HEK293 (cell line): ENCODE measurements around the gene ATRAID.

ENCODE experiments used
- KLF7 ChIP-seq: fragments of 450-650 bp; formaldehyde crosslinking; IDR thresholded peaks from 2 replicates; pipeline ENCODE4 v1.5.1; 2016; ENCODE audit warnings: missing biosample characterization, missing genetic modification characterization, borderline replicate concordance
- OSR2 ChIP-seq: fragments of 450-650 bp; formaldehyde crosslinking; IDR thresholded peaks from 2 replicates; pipeline ENCODE4 v1.5.1; 2016; ENCODE audit warnings: missing biosample characterization, missing genetic modification characterization
- ZNF174 ChIP-seq: fragments of 450-650 bp; formaldehyde crosslinking; IDR thresholded peaks from 2 replicates; pipeline ENCODE4 v1.5.0; 2017; ENCODE audit warnings: missing biosample characterization, mild to moderate bottlenecking, missing genetic modification characterization
- ZNF211 ChIP-seq: fragments of 450-650 bp; formaldehyde crosslinking; IDR thresholded peaks from 2 replicates; pipeline ENCODE4 v1.5.1; 2016; ENCODE audit warnings: low read depth, missing biosample characterization, missing genetic modification characterization
- ZNF266 ChIP-seq: fragments of 450-650 bp; formaldehyde crosslinking; IDR thresholded peaks from 2 replicates; pipeline ENCODE4 v1.5.1; 2016; ENCODE audit warnings: missing biosample characterization, missing genetic modification characterization, low read depth
- ZNF324 ChIP-seq: fragments of 450-650 bp; formaldehyde crosslinking; IDR thresholded peaks from 2 replicates; pipeline ENCODE4 v1.5.1; 2016; ENCODE audit warnings: missing biosample characterization, missing genetic modification characterization
- ZNF433 ChIP-seq: fragments of 450-650 bp; formaldehyde crosslinking; IDR thresholded peaks from 2 replicates; pipeline ENCODE4 v1.5.1; 2016; ENCODE audit warnings: missing biosample characterization, missing genetic modification characterization, low read depth
- ZNF521 ChIP-seq: fragments of 450-650 bp; formaldehyde crosslinking; IDR thresholded peaks from 2 replicates; pipeline ENCODE4 v1.5.1; 2017; ENCODE audit warnings: missing biosample characterization, mild to moderate bottlenecking, missing genetic modification characterization
- ZNF561 ChIP-seq: fragments of 450-650 bp; IDR thresholded peaks from 2 replicates; pipeline ENCODE4 v1.5.1; 2018; ENCODE audit warnings: missing biosample characterization, missing genetic modification characterization, borderline replicate concordance
- ZNF571 ChIP-seq: fragments of 450-650 bp; formaldehyde crosslinking; IDR thresholded peaks from 2 replicates; pipeline ENCODE4 v1.5.0; 2017; ENCODE audit warnings: missing biosample characterization, missing genetic modification characterization
- ZNF629 ChIP-seq: fragments of 450-650 bp; formaldehyde crosslinking; IDR thresholded peaks from 2 replicates; pipeline ENCODE4 v1.5.1; 2017; ENCODE audit warnings: missing biosample characterization, missing genetic modification characterization
- ZNF654 ChIP-seq: fragments of 450-650 bp; formaldehyde crosslinking; IDR thresholded peaks from 2 replicates; pipeline ENCODE4 v1.5.1; 2016; ENCODE audit warnings: low read depth, missing biosample characterization, missing genetic modification characterization
- ZNF785 ChIP-seq: fragments of 450-650 bp; formaldehyde crosslinking; IDR thresholded peaks from 2 replicates; pipeline ENCODE4 v1.5.1; 2016; ENCODE audit warnings: missing biosample characterization, missing genetic modification characterization
- ZNF791 ChIP-seq: fragments of 450-650 bp; formaldehyde crosslinking; IDR thresholded peaks from 2 replicates; pipeline ENCODE4 v1.5.1; 2016; ENCODE audit warnings: missing biosample characterization, missing genetic modification characterization
- ZNF792 ChIP-seq: fragments of 450-650 bp; formaldehyde crosslinking; IDR thresholded peaks from 2 replicates; pipeline ENCODE4 v1.5.1; 2016; ENCODE audit warnings: missing biosample characterization, missing genetic modification characterization
- ZNF830 ChIP-seq: fragments of 450-650 bp; IDR thresholded peaks from 2 replicates; pipeline ENCODE4 v1.5.0; 2018; ENCODE audit warnings: missing biosample characterization, missing genetic modification characterization, low read depth, mild to moderate bottlenecking, moderate library complexity
- ZNF843 ChIP-seq: fragments of 450-650 bp; formaldehyde crosslinking; IDR thresholded peaks from 2 replicates; pipeline ENCODE4 v1.5.1; 2016; ENCODE audit warnings: missing biosample characterization, missing genetic modification characterization
- ZXDB ChIP-seq: fragments of 450-650 bp; formaldehyde crosslinking; IDR thresholded peaks from 2 replicates; pipeline ENCODE4 v1.5.1; 2016; ENCODE audit warnings: missing biosample characterization, missing genetic modification characterization
- TF ChIP-seq, protein P1 (sequence below): fragments of 450-650 bp; IDR thresholded peaks from 2 replicates; pipeline ENCODE4 v1.5.1; 2018; ENCODE audit warnings: missing biosample characterization, mild to moderate bottlenecking, missing genetic modification characterization
- TF ChIP-seq, protein P2 (sequence below): fragments of 450-650 bp; formaldehyde crosslinking; IDR thresholded peaks from 2 replicates; pipeline ENCODE4 v1.5.1; 2016; ENCODE audit warnings: missing biosample characterization, missing genetic modification characterization
- TF ChIP-seq, protein P3 (sequence below): fragments of 450-650 bp; formaldehyde crosslinking; IDR thresholded peaks from 2 replicates; pipeline ENCODE4 v1.5.1; 2016; ENCODE audit warnings: missing biosample characterization, missing genetic modification characterization
- TF ChIP-seq, protein P4 (sequence below): fragments of 450-650 bp; formaldehyde crosslinking; conservative IDR thresholded peaks from 2 replicates; pipeline ENCODE4 v1.5.1; 2016; ENCODE audit warnings: low read depth, missing biosample characterization, missing genetic modification characterization
- TF ChIP-seq, protein P5 (sequence below): fragments of 450-650 bp; formaldehyde crosslinking; IDR thresholded peaks from 2 replicates; pipeline ENCODE4 v1.5.1; 2016; ENCODE audit warnings: missing biosample characterization, missing genetic modification characterization
- TF ChIP-seq, protein P6 (sequence below): fragments of 450-650 bp; formaldehyde crosslinking; IDR thresholded peaks from 2 replicates; pipeline ENCODE4; 2016; ENCODE audit warnings: missing biosample characterization, missing genetic modification characterization
- TF ChIP-seq, protein P7 (sequence below): fragments of 450-650 bp; formaldehyde crosslinking; IDR thresholded peaks from 2 replicates; pipeline ENCODE4 v1.5.1; 2016; ENCODE audit warnings: missing biosample characterization, missing genetic modification characterization

Gene ATRAID

DNA sequence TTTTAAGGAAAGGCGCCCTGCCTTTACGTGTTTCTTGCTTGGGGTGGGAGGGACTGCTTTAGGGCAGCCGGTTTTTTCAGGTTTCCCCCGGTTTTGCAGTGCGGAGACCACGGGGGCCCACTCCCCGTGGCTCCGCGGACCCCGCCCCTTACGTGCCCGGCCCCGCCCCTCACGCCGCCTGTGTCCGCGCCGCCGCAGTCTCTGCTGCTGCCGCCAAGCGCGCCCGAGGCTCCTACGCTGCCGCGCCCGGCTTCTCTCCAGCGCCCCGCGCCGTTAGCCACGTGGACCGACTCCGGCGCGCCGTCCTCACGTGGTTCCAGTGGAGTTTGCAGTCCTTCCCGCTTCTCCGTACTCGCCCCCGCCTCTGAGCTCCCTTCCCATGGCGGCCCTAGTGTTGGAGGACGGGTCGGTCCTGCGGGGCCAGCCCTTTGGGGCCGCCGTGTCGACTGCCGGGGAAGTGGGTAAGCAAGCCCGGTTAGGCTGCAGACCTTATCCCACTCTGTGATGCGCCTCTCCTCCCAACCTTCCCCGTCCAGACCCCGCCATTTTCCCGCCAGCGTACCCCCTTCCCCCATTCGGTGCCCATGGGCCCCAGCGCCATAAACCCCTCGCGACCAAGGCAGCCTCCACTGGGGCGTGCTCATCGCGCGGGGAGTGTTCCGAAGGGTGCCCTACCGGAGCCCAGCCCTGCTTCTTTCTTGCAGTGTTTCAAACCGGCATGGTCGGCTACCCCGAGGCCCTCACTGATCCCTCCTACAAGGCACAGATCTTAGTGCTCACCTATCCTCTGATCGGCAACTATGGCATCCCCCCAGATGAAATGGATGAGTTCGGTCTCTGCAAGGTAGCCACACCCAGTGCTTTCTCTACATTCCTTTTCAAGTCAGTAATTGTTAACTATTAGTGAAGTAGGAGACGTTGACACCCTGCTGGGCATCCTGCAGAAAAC, 5.6 kb downstream of the ATRAID start, which contains the start of gene CAD (continued):
- TF ChIP-seq, protein P1, sequence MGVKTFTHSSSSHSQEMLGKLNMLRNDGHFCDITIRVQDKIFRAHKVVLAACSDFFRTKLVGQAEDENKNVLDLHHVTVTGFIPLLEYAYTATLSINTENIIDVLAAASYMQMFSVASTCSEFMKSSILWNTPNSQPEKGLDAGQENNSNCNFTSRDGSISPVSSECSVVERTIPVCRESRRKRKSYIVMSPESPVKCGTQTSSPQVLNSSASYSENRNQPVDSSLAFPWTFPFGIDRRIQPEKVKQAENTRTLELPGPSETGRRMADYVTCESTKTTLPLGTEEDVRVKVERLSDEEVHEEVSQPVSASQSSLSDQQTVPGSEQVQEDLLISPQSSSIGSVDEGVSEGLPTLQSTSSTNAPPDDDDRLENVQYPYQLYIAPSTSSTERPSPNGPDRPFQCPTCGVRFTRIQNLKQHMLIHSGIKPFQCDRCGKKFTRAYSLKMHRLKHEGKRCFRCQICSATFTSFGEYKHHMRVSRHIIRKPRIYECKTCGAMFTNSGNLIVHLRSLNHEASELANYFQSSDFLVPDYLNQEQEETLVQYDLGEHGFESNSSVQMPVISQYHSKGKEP (tag by site-specific recombination), result no peak
- TF ChIP-seq, protein P2, sequence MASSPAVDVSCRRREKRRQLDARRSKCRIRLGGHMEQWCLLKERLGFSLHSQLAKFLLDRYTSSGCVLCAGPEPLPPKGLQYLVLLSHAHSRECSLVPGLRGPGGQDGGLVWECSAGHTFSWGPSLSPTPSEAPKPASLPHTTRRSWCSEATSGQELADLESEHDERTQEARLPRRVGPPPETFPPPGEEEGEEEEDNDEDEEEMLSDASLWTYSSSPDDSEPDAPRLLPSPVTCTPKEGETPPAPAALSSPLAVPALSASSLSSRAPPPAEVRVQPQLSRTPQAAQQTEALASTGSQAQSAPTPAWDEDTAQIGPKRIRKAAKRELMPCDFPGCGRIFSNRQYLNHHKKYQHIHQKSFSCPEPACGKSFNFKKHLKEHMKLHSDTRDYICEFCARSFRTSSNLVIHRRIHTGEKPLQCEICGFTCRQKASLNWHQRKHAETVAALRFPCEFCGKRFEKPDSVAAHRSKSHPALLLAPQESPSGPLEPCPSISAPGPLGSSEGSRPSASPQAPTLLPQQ (tag by site-specific recombination), result peak; percentile 70
- TF ChIP-seq, protein P3, sequence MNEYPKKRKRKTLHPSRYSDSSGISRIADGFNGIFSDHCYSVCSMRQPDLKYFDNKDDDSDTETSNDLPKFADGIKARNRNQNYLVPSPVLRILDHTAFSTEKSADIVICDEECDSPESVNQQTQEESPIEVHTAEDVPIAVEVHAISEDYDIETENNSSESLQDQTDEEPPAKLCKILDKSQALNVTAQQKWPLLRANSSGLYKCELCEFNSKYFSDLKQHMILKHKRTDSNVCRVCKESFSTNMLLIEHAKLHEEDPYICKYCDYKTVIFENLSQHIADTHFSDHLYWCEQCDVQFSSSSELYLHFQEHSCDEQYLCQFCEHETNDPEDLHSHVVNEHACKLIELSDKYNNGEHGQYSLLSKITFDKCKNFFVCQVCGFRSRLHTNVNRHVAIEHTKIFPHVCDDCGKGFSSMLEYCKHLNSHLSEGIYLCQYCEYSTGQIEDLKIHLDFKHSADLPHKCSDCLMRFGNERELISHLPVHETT (tag by site-specific recombination), result no peak
- TF ChIP-seq, protein P4, sequence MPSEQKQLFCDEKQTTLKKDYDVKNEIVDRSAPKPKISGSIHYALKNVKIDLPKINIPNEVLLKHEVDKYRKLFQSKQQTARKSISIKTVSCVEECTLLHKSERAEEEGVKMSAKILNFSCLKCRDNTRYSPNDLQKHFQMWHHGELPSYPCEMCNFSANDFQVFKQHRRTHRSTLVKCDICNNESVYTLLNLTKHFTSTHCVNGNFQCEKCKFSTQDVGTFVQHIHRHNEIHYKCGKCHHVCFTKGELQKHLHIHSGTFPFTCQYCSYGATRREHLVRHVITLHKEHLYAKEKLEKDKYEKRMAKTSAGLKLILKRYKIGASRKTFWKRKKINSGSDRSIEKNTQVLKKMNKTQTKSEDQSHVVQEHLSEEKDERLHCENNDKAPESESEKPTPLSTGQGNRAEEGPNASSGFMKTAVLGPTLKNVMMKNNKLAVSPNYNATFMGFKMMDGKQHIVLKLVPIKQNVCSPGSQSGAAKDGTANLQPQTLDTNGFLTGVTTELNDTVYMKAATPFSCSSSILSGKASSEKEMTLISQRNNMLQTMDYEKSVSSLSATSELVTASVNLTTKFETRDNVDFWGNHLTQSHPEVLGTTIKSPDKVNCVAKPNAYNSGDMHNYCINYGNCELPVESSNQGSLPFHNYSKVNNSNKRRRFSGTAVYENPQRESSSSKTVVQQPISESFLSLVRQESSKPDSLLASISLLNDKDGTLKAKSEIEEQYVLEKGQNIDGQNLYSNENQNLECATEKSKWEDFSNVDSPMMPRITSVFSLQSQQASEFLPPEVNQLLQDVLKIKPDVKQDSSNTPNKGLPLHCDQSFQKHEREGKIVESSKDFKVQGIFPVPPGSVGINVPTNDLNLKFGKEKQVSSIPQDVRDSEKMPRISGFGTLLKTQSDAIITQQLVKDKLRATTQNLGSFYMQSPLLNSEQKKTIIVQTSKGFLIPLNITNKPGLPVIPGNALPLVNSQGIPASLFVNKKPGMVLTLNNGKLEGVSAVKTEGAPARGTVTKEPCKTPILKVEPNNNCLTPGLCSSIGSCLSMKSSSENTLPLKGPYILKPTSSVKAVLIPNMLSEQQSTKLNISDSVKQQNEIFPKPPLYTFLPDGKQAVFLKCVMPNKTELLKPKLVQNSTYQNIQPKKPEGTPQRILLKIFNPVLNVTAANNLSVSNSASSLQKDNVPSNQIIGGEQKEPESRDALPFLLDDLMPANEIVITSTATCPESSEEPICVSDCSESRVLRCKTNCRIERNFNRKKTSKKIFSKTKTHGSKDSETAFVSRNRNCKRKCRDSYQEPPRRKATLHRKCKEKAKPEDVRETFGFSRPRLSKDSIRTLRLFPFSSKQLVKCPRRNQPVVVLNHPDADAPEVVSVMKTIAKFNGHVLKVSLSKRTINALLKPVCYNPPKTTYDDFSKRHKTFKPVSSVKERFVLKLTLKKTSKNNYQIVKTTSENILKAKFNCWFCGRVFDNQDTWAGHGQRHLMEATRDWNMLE, result no peak
- TF ChIP-seq ZNF792 (no peak), ZXDB (peak; percentile 79), ZNF785 (no peak), ZNF654 (no peak), OSR2 (tag by site-specific recombination) (no peak), ZNF211 (tag by site-specific recombination) (no peak), ZNF324 (peak; percentile 69; the same call in 1 of the 2 replicates), ZNF629 (no peak), ZNF521 (tag by site-specific recombination) (no peak), KLF7 (tag by site-specific recombination) (no peak; the same call in 1 of the 2 replicates), ZNF433 (tag by site-specific recombination) (no peak), ZNF561 (tag by site-specific recombination) (peak; percentile 36; the same call in 1 of the 2 replicates), ZNF266 (no peak), ZNF571 (no peak), ZNF791 (tag by site-specific recombination) (no peak), ZNF174 (tag by site-specific recombination) (no peak), ZNF843 (no peak), ZNF830 (tag by site-specific recombination) (no peak)
- TF ChIP-seq, protein P5, sequence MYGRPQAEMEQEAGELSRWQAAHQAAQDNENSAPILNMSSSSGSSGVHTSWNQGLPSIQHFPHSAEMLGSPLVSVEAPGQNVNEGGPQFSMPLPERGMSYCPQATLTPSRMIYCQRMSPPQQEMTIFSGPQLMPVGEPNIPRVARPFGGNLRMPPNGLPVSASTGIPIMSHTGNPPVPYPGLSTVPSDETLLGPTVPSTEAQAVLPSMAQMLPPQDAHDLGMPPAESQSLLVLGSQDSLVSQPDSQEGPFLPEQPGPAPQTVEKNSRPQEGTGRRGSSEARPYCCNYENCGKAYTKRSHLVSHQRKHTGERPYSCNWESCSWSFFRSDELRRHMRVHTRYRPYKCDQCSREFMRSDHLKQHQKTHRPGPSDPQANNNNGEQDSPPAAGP (tag by site-specific recombination), result peak; percentile 83
- TF ChIP-seq, protein P6, sequence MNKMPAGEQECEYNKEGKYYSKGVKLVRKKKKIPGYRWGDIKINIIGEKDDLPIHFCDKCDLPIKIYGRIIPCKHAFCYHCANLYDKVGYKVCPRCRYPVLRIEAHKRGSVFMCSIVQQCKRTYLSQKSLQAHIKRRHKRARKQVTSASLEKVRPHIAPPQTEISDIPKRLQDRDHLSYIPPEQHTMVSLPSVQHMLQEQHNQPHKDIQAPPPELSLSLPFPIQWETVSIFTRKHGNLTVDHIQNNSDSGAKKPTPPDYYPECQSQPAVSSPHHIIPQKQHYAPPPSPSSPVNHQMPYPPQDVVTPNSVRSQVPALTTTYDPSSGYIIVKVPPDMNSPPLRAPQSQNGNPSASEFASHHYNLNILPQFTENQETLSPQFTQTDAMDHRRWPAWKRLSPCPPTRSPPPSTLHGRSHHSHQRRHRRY (tag by site-specific recombination), result no peak; the same call in 1 of the 2 replicates
- TF ChIP-seq, protein P7, sequence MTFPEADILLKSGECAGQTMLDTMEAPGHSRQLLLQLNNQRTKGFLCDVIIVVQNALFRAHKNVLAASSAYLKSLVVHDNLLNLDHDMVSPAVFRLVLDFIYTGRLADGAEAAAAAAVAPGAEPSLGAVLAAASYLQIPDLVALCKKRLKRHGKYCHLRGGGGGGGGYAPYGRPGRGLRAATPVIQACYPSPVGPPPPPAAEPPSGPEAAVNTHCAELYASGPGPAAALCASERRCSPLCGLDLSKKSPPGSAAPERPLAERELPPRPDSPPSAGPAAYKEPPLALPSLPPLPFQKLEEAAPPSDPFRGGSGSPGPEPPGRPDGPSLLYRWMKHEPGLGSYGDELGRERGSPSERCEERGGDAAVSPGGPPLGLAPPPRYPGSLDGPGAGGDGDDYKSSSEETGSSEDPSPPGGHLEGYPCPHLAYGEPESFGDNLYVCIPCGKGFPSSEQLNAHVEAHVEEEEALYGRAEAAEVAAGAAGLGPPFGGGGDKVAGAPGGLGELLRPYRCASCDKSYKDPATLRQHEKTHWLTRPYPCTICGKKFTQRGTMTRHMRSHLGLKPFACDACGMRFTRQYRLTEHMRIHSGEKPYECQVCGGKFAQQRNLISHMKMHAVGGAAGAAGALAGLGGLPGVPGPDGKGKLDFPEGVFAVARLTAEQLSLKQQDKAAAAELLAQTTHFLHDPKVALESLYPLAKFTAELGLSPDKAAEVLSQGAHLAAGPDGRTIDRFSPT (tag by site-specific recombination), result no peak
